LNCaP clone FGC (cell line): ENCODE measurements around the gene SDR42E1.
"Not testable (repeated sequence)": the region's sequence is repeated elsewhere in the genome, so short reads cannot be mapped to it uniquely, and the experiment has no call there.

ENCODE experiments used
- DNase-seq: peaks from one replicate; pipeline ENCODE4 v3.0.0-alpha.2; 2011; ENCODE audit warnings: low read depth
- H3K4me3 ChIP-seq: 2 replicates; pipeline ENCODE4 v1.5.1; 2011; ENCODE audit warnings: mild to moderate bottlenecking, low read depth, low read length, control low read depth
- CTCF ChIP-seq: IDR thresholded peaks from 2 replicates; pipeline ENCODE4 v1.5.1; 2012; ENCODE audit warnings: mild to moderate bottlenecking; ENCODE audit not compliant: control insufficient read depth, insufficient read depth; ENCODE audit errors: extremely low read depth

The SDR42E1 gene

GRCh38 chr16:81987121-81987520 lies 24.1 kb downstream of the SDR42E1 start:
- H3K4me3 ChIP-seq, result no peak overlapping the region
- DNase-seq, result no peak
- TF ChIP-seq CTCF, result no peak

GRCh38 chr16:81977335-81977942 lies 33.8 kb downstream of the SDR42E1 start:
- not testable (repeated sequence) for H3K4me3 ChIP-seq, DNase-seq

- TF ChIP-seq CTCF, result no peak
- DNase-seq, result no peak
- H3K4me3 ChIP-seq, result no peak overlapping the region
Measured at GRCh38 chr16:81975637-81976036, 35.6 kb downstream of the SDR42E1 start.

GRCh38 chr16:81973737-81974136 lies 37.5 kb downstream of the SDR42E1 start:
- DNase-seq, result no peak
- no peak overlapping the region for H3K4me3 ChIP-seq
- no peak for TF ChIP-seq CTCF

GRCh38 chr16:81971853-81972252 lies 39.4 kb downstream of the SDR42E1 start:
- no peak for TF ChIP-seq CTCF
- DNase-seq, result no peak
- H3K4me3 ChIP-seq, result no peak overlapping the region

GRCh38 chr16:81967358-81967757 lies 43.9 kb downstream of the SDR42E1 start:
- no peak for TF ChIP-seq CTCF
- H3K4me3 ChIP-seq, result no peak overlapping the region

GRCh38 chr16:81964808-81965207 lies 46.5 kb downstream of the SDR42E1 start:
- no peak for DNase-seq
- no peak for TF ChIP-seq CTCF
- no peak overlapping the region for H3K4me3 ChIP-seq

More at GRCh38 chr16:81967358-81967757, 43.9 kb downstream of the SDR42E1 start:
- no peak for DNase-seq
